CD4-positive, alpha-beta memory T cell (primary cell): ENCODE results near the gene ZBTB22. TPM values are rescaled to one million over a fixed set of nuclear protein-coding genes. Genes with fewer than 3 reads are reported as not detected.
"Not testable (repeated sequence)": the region's sequence is repeated elsewhere in the genome, so short reads cannot be mapped to it uniquely, and the experiment has no call there.

Source experiments
- CTCF ChIA-PET: fragments of 350-600 bp; sonication (Branson Sonifier 250); formaldehyde crosslinking; loops from one replicate; lab custom pipeline; 2021; ENCODE audit warnings: inconsistent platforms; ENCODE audit not compliant: partially characterized antibody; lab: Charles Lee
- POLR2A ChIA-PET: fragments of 350-600 bp; sonication (Branson Sonifier 250); formaldehyde crosslinking; loops from one replicate; lab custom pipeline; 2021; ENCODE audit not compliant: partially characterized antibody; lab: Charles Lee
- DNase-seq, 5 donors: peaks; one replicate each; pipeline versions ENCODE4 v3.0.0 to v3.0.0-alpha.2; 2020 to 2022; ENCODE audit warnings: mixed read lengths in 1 of 5
- H3K27ac ChIP-seq: one replicate; pipeline ENCODE4 v1.7.0; 2013; ENCODE audit warnings: low read depth, low read length
- H3K27me3 ChIP-seq: 2 replicates; pipeline ENCODE4 v1.7.0; 2013; ENCODE audit warnings: mild to moderate bottlenecking, low read length, moderate library complexity; ENCODE audit not compliant: insufficient read depth
- H3K36me3 ChIP-seq: 2 replicates; pipeline ENCODE4 v1.7.0; 2013; ENCODE audit warnings: mild to moderate bottlenecking, low read length, moderate library complexity; ENCODE audit not compliant: insufficient read depth
- H3K4me1 ChIP-seq: 2 replicates; pipeline ENCODE4 v1.7.0; 2013; ENCODE audit warnings: mild to moderate bottlenecking, low read length, moderate library complexity; ENCODE audit not compliant: insufficient read depth
- H3K4me3 ChIP-seq, 2 donors: one replicate each; pipeline ENCODE4 v1.7.0; 2013; ENCODE audit warnings: low read length in 2 of 2, mild to moderate bottlenecking in 1 of 2
- H3K9me3 ChIP-seq, 2 donors: one replicate each; pipeline ENCODE4 v1.7.0; 2013; ENCODE audit warnings: low read length in 2 of 2, control low read depth in 1 of 2; ENCODE audit not compliant: control insufficient read depth in 1 of 2
- H3K27ac Mint-ChIP-seq, 7 donors: one replicate each; pipeline ENCODE4 v1.8.0; 2020 to 2021; ENCODE audit warnings: mixed read lengths in 7 of 7, mild to moderate bottlenecking in 6 of 7, inconsistent platforms in 3 of 7, moderate library complexity in 3 of 7
- H3K27me3 Mint-ChIP-seq, 2 donors: one replicate each; pipeline ENCODE4 v1.8.0; 2020 to 2021; ENCODE audit warnings: mixed read lengths in 2 of 2
- H3K36me3 Mint-ChIP-seq, 2 donors: one replicate each; pipeline ENCODE4 v1.8.0; 2020 to 2021; ENCODE audit warnings: mixed read lengths in 2 of 2, inconsistent platforms in 1 of 2, mild to moderate bottlenecking in 1 of 2
- H3K4me1 Mint-ChIP-seq, 4 donors: one replicate each; pipeline ENCODE4 v1.8.0; 2020 to 2021; ENCODE audit warnings: mixed read lengths in 4 of 4, mild to moderate bottlenecking in 1 of 4
- H3K4me3 Mint-ChIP-seq, 8 donors: one replicate each; pipeline ENCODE4 v1.8.0; 2020 to 2021; ENCODE audit warnings: mixed read lengths in 8 of 8, mild to moderate bottlenecking in 7 of 8, moderate library complexity in 6 of 8, inconsistent platforms in 3 of 8
- H3K9me3 Mint-ChIP-seq, 8 donors: one replicate each; pipeline ENCODE4 v1.8.0; 2020 to 2021; ENCODE audit warnings: mixed read lengths in 8 of 8, mild to moderate bottlenecking in 5 of 8, inconsistent platforms in 3 of 8, moderate library complexity in 1 of 8
- intact Hi-C: fragments of 100-400 bp; cut with micrococcal nuclease; formaldehyde crosslinking; loops from one replicate; pipeline ENCODE4 v1.15.1; 2023
- polyA plus RNA-seq, 2 donors: library from polyadenylated mRNA; unstranded; fragments of 300-500 nt; fragmentation: Illumina TruSeq; gene quantifications; one replicate each; pipeline ENCODE4 v1.2.3, GENCODE V29; 2021
- total RNA-seq, 2 experiments: library from RNA; stranded (reverse); gene quantifications; one replicate each; pipeline ENCODE4 v1.2.3, GENCODE V29; 2021

The ZBTB22 gene
- total and polyA plus RNA-seq, 4 experiments from 2014 or later, result 15.3 to 28.7 (median 23.5) TPM

- Histone ChIP-seq H3K27me3 (no peaks in the 10 kb centered on the region), H3K4me1 (peaks cover 44% of the 10 kb centered on the region), H3K9me3 (no peaks in the 10 kb centered on the region), H3K4me3 (peak overlapping the region; percentile 24 to 61), H3K36me3 (no peaks in the 10 kb centered on the region), H3K27ac (peak overlapping the region; percentile 79)
- Mint-ChIP-seq H3K4me1 (peaks cover 23 to 51% (median 39%) of the 10 kb centered on the region in 4 donors), H3K9me3 (peaks cover 0 to 4% (median 0%) of the 10 kb centered on the region in 8 donors), H3K36me3 (no peaks in the 10 kb centered on the region), H3K27me3 (no peaks in the 10 kb centered on the region), H3K4me3 (peak overlapping the region; percentile 76 to 92 (median 85)), H3K27ac (peak overlapping the region; percentile 88 to 99 (median 98))
- CTCF ChIA-PET, result interaction anchor here (0.6 to 3.5 kb wide), 20 partner anchors 9 to 367 kb away, joined by 3 to 47 read pairs (median 5); partner anchors contain the start of genes B3GALT4, CUTA, PFDN6 and RPS18
- peak; percentile 82 to 92 (median 90) for DNase-seq
- intact Hi-C loops, result loop anchor here (1.0 kb wide), 5 partner anchors 21 to 144 kb away; partner anchors contain the start of genes KIFC1, PFDN6, RXRB and SLC39A7
- POLR2A ChIA-PET, result interaction anchor here (0.6 to 3.5 kb wide), 41 partner anchors 9 to 1329 kb away, joined by 3 to 117 read pairs (median 4); partner anchors contain the start of genes B3GALT4, CUTA, KIFC1 and PFDN6
Observed at GRCh38 chr6:33343953-33344611, 26.5 kb upstream of the ZBTB22 start.

DNA sequence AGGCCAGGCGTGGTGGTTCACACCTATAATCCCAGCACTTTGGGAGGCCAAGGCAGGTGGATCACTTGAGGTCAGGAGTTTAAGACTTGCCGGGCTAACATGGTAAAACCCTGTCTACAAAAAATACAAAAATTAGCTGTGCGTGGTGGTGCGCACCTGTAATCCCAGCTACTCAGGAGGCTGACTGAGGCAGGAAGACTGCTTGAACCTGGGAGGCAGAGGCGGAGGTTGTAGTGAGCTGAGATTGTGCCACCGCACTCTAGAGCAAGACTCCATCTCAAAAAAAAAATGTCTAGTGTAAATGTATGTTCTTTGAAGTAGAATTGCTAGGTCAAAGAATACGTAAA is 26.0 kb upstream of the ZBTB22 start:
- ChIA-PET CTCF (interaction anchor here (0.6 to 3.5 kb wide), 11 partner anchors 9 to 368 kb away, joined by 3 to 47 read pairs (median 5); partner anchors contain the start of genes B3GALT4, CUTA, TAPBP and UQCC2), POLR2A (interaction anchor here (0.6 to 3.5 kb wide), 32 partner anchors 10 to 1329 kb away, joined by 3 to 117 read pairs (median 6); partner anchors contain the start of genes B3GALT4, CUTA, KIFC1 and PFDN6)
- H3K27me3 ChIP-seq, DNase-seq, H3K36me3 Mint-ChIP-seq, intact Hi-C loops, H3K9me3 Mint-ChIP-seq, H3K27me3 Mint-ChIP-seq, H3K9me3 ChIP-seq, H3K36me3 ChIP-seq: not testable (repeated sequence)
- H3K27ac ChIP-seq, result peak overlapping the region; percentile 79
- H3K4me3 Mint-ChIP-seq, result peak overlapping the region; percentile 76 to 92 (median 85)
- peak overlapping the region in 1 of 2 donors; percentile 23 for H3K4me3 ChIP-seq
- peaks cover 23 to 56% (median 41%) of the 10 kb centered on the region in 4 donors for H3K4me1 Mint-ChIP-seq
- H3K27ac Mint-ChIP-seq, result peak overlapping the region; percentile 88 to 99 (median 98)
- H3K4me1 ChIP-seq, result peaks cover 44% of the 10 kb centered on the region

- DNase-seq, result no peak
- H3K36me3 Mint-ChIP-seq, result no peaks in the 10 kb centered on the region
- Histone ChIP-seq H3K36me3 (no peaks in the 10 kb centered on the region), H3K27me3 (no peaks in the 10 kb centered on the region), H3K4me3 (no peak overlapping the region), H3K9me3 (no peaks in the 10 kb centered on the region), H3K4me1 (peaks cover 25% of the 10 kb centered on the region), H3K27ac (no peak overlapping the region)
- peaks cover 0 to 6% (median 0%) of the 10 kb centered on the region in 8 donors for H3K9me3 Mint-ChIP-seq
- no peaks in the 10 kb centered on the region for H3K27me3 Mint-ChIP-seq
- POLR2A ChIA-PET, result no interaction called here
- no peak overlapping the region for H3K4me3 Mint-ChIP-seq
- CTCF ChIA-PET, result no interaction called here
- intact Hi-C loops, result no loop called here
- H3K4me1 Mint-ChIP-seq, result peaks cover 14 to 28% (median 19%) of the 10 kb centered on the region in 4 donors
- H3K27ac Mint-ChIP-seq, result peak overlapping the region in 2 of 7 donors; percentile 30 to 59
Observed at GRCh38 chr6:33339193-33339592, 21.6 kb upstream of the ZBTB22 start.

- CTCF ChIA-PET, result no interaction called here
- POLR2A ChIA-PET, result interaction anchor here (0.8 to 1.1 kb wide), 3 partner anchors 9 to 19 kb away, joined by 3 to 4 read pairs (median 3); partner anchors contain the start of gene ZBTB22
- H3K9me3 Mint-ChIP-seq, result peaks cover 0 to 2% (median 0%) of the 10 kb centered on the region in 8 donors
- no peak for DNase-seq
- no peaks in the 10 kb centered on the region for H3K4me1 ChIP-seq
- no peak overlapping the region for H3K27ac Mint-ChIP-seq
- H3K9me3 ChIP-seq, result no peaks in the 10 kb centered on the region
- no peaks in the 10 kb centered on the region for H3K27me3 ChIP-seq
- intact Hi-C loops, result no loop called here
- no peak overlapping the region for H3K4me3 Mint-ChIP-seq
- H3K27me3 Mint-ChIP-seq, result no peaks in the 10 kb centered on the region
- H3K27ac ChIP-seq, result no peak overlapping the region
- H3K4me3 ChIP-seq, result no peak overlapping the region
- H3K4me1 Mint-ChIP-seq, result peaks cover 6 to 14% (median 11%) of the 10 kb centered on the region in 4 donors
- H3K36me3 ChIP-seq, result no peaks in the 10 kb centered on the region
- no peaks in the 10 kb centered on the region for H3K36me3 Mint-ChIP-seq
Observed at GRCh38 chr6:33336495-33336894, 19.0 kb upstream of the ZBTB22 start.

GRCh38 chr6:33335916-33336315 is 18.4 kb upstream of the ZBTB22 start:
- no peak for DNase-seq
- no peaks in the 10 kb centered on the region for H3K27me3 Mint-ChIP-seq
- H3K36me3 ChIP-seq, result no peaks in the 10 kb centered on the region
- peaks cover 0 to 2% (median 0%) of the 10 kb centered on the region in 8 donors for H3K9me3 Mint-ChIP-seq
- H3K36me3 Mint-ChIP-seq, result no peaks in the 10 kb centered on the region
- no peaks in the 10 kb centered on the region for H3K9me3 ChIP-seq
- no peaks in the 10 kb centered on the region for H3K27me3 ChIP-seq
- H3K4me1 ChIP-seq, result no peaks in the 10 kb centered on the region
- H3K4me3 ChIP-seq, result no peak overlapping the region
- peaks cover 6 to 14% (median 11%) of the 10 kb centered on the region in 4 donors for H3K4me1 Mint-ChIP-seq
- intact Hi-C loops, result no loop called here
- CTCF ChIA-PET, result interaction anchor here (0.7 to 1.8 kb wide), 4 partner anchors 8 to 272 kb away, joined by 3 to 5 read pairs (median 4); no protein-coding TSS in a partner anchor
- H3K27ac Mint-ChIP-seq, result no peak overlapping the region
- H3K4me3 Mint-ChIP-seq, result no peak overlapping the region
- no peak overlapping the region for H3K27ac ChIP-seq
- POLR2A ChIA-PET, result interaction anchor here (0.8 to 0.9 kb wide), 2 partner anchors 9 to 18 kb away, joined by 3 read pairs; partner anchors contain the start of gene ZBTB22

- Mint-ChIP-seq H3K36me3 (no peaks in the 10 kb centered on the region), H3K4me1 (peaks cover 4 to 11% (median 6%) of the 10 kb centered on the region in 4 donors), H3K9me3 (peaks cover 0 to 2% (median 0%) of the 10 kb centered on the region in 8 donors), H3K27me3 (no peaks in the 10 kb centered on the region), H3K27ac (peak overlapping the region in 1 of 7 donors; percentile 29), H3K4me3 (no peak overlapping the region)
- POLR2A ChIA-PET, result interaction anchor here (0.6 to 0.9 kb wide), 3 partner anchors 10 to 237 kb away, joined by 3 to 5 read pairs (median 3); partner anchors contain the start of gene ZBTB22
- intact Hi-C loops, result no loop called here
- Histone ChIP-seq H3K4me1 (no peaks in the 10 kb centered on the region), H3K9me3 (no peaks in the 10 kb centered on the region), H3K27me3 (no peaks in the 10 kb centered on the region), H3K27ac (no peak overlapping the region), H3K4me3 (no peak overlapping the region), H3K36me3 (no peaks in the 10 kb centered on the region)
- CTCF ChIA-PET, result no interaction called here
- DNase-seq, result no peak
Observed at GRCh38 chr6:33333666-33334065, 16.1 kb upstream of the ZBTB22 start.

- no peak for DNase-seq
- H3K27me3 Mint-ChIP-seq, result no peaks in the 10 kb centered on the region
- CTCF ChIA-PET, result interaction anchor here (1.1 kb wide), 1 partner anchor 54 kb away, joined by 3 read pairs; the partner anchor contains the start of gene B3GALT4
- intact Hi-C loops, result no loop called here
- Histone ChIP-seq H3K4me1 (no peaks in the 10 kb centered on the region), H3K27me3 (no peaks in the 10 kb centered on the region), H3K36me3 (no peaks in the 10 kb centered on the region), H3K27ac (no peak overlapping the region), H3K4me3 (no peak overlapping the region), H3K9me3 (no peaks in the 10 kb centered on the region)
- POLR2A ChIA-PET, result no interaction called here
- H3K9me3 Mint-ChIP-seq, result peaks cover 0 to 2% (median 0%) of the 10 kb centered on the region in 8 donors
- H3K4me1 Mint-ChIP-seq, result peaks cover 4 to 11% (median 6%) of the 10 kb centered on the region in 4 donors
- H3K27ac Mint-ChIP-seq, result no peak overlapping the region
- no peak overlapping the region for H3K4me3 Mint-ChIP-seq
- no peaks in the 10 kb centered on the region for H3K36me3 Mint-ChIP-seq
Observed at GRCh38 chr6:33330736-33331135, 13.2 kb upstream of the ZBTB22 start.
